Choroid plexus epithelial cell (primary cell): Measurements from ENCODE around the gene RBMS2.

Experiments
- DNase-seq: peaks from one replicate; pipeline ENCODE4 v3.0.0-alpha.2; 2010; ENCODE audit warnings: low read depth
- H3K4me3 ChIP-seq: 2 replicates; pipeline ENCODE4 v1.5.1; 2011; ENCODE audit warnings: low read depth, mild to moderate bottlenecking, control low read depth, low read length, moderate library complexity
- CTCF ChIP-seq: conservative IDR thresholded peaks from 2 replicates; pipeline ENCODE4 v1.5.1; 2011; ENCODE audit warnings: low read depth, mild to moderate bottlenecking, control low read depth, inconsistent platforms, low read length, moderate library complexity

The RBMS2 gene

DNA sequence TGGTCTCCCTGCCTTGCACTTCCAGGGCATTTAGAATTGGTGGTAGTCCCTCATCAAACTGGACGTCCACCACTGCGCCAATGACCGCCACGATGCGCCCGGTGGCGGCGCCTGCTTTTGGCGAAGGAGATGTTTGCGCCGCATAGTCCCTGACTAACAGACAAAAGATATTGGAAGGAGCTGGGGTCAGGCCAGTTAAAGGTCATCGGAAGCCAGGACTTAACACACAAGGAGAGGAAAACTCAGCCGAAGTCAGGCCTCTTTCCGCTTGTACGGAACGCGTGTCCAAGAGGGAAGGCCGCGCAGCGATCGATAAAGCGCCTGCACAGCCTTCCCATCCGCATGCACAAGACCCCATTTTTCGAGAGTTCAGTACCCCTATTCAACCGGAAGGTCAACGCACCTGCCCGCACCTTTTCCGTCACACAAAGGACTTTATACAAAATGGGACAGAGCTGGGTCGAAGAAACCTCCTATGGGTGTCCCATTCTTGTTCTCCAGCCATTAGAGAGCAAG is 123.6 kb downstream of the RBMS2 start:
- no peak for DNase-seq
- peak overlapping the region; percentile 100 for H3K4me3 ChIP-seq
- TF ChIP-seq CTCF = no peak
